Tibial nerve (tissue), 4 donors: ENCODE data around the gene NHERF1. TPM values are rescaled to one million over a fixed set of nuclear protein-coding genes. Genes with fewer than 3 reads are reported as not detected.

ENCODE experiments used
- DNase-seq, 2 donors: peaks; one replicate each; pipeline ENCODE4 v3.0.0-alpha.2; 2019; ENCODE audit warnings: low spot score in 2 of 2
- H3K27ac ChIP-seq, 4 donors: fragments of 200-600 bp; sonication (generic) in 3 of 4; one replicate each; pipeline ENCODE4 v1.5.1; 2017 to 2019; ENCODE audit warnings: mild to moderate bottlenecking in 1 of 4
- H3K27me3 ChIP-seq, 2 donors: fragments of 200-600 bp; sonication (generic) in 1 of 2; one replicate each; pipeline versions ENCODE4 v1.5.1 to v1.6.0; 2017 to 2019
- H3K36me3 ChIP-seq, 3 donors: fragments of 200-600 bp; sonication (generic); one replicate each; pipeline ENCODE4 v1.5.1; 2018 to 2019
- H3K4me1 ChIP-seq, 4 donors: fragments of 200-600 bp; sonication (generic) in 3 of 4; one replicate each; pipeline ENCODE4 v1.5.1; 2017 to 2019
- H3K4me3 ChIP-seq, 4 donors: fragments of 200-600 bp; sonication (generic) in 3 of 4; one replicate each; pipeline ENCODE4 v1.5.1; 2017 to 2019; ENCODE audit warnings: mild to moderate bottlenecking in 1 of 4, moderate library complexity in 1 of 4
- H3K9me3 ChIP-seq, 4 donors: fragments of 200-600 bp; sonication (generic) in 3 of 4; one replicate each; pipeline ENCODE4 v1.5.1; 2017 to 2019
- CTCF ChIP-seq, 5 experiments: fragments of 200-600 bp in 3 of 5; fragments of 450-650 bp in 2 of 5; sonication (generic) in 3 of 5; IDR thresholded peaks; one replicate each; pipeline ENCODE4 v1.5.1; 2016 to 2019; ENCODE audit warnings: antibody characterized with exemption in 5 of 5, mild to moderate bottlenecking in 3 of 5, moderate library complexity in 2 of 5
- EP300 ChIP-seq, 2 donors: sonication (generic); formaldehyde crosslinking; IDR thresholded peaks; one replicate each; pipeline ENCODE4 v1.6.1; 2017; ENCODE audit warnings: antibody characterized with exemption in 2 of 2, mild to moderate bottlenecking in 1 of 2
- POLR2A ChIP-seq, 2 donors: fragments of 450-650 bp; IDR thresholded peaks; one replicate each; pipeline ENCODE4 v1.6.1; 2017; ENCODE audit warnings: antibody characterized with exemption in 2 of 2, mild to moderate bottlenecking in 2 of 2, moderate library complexity in 2 of 2
- WGBS, 2 donors: methylation state at CpG; one replicate each; pipeline ENCODE4 v1.1.5; 2018; 5-methylcytosine and 5-hydroxymethylcytosine counted together
- total RNA-seq, 4 donors: library from RNA; depleted of rRNA; stranded (reverse); fragments of >200 nt; gene quantifications; one replicate each; pipeline ENCODE4 v1.1.0, GENCODE V29; 2016

The NHERF1 gene
- total RNA-seq, 4 donors from 2014 or later = 42.2 to 55.2 (median 53.0) TPM

- TF ChIP-seq EP300 (IDR thresholded peaks at IDR 0.05) (peak; percentile 84 to 93), POLR2A (IDR thresholded peaks at IDR 0.05) (peak; percentile 35 to 62), CTCF (IDR thresholded peaks at IDR 0.05) (peak in 1 of 5 experiments; percentile 52)
- no peaks in the 10 kb centered on the region for H3K27me3 ChIP-seq
- WGBS, 2 donors = 0 to 1% methylated on average over 32 to 33 of the region's 64 CpGs
- peaks cover 0 to 42% (median 27%) of the 10 kb centered on the region in 4 donors for H3K4me1 ChIP-seq
- no peaks in the 10 kb centered on the region for H3K9me3 ChIP-seq
- peak; percentile 94 to 98 for DNase-seq
- peak within 1 kb of the TSS; percentile 46 to 90 (median 83) for H3K27ac ChIP-seq
- H3K4me3 ChIP-seq = peak within 1 kb of the TSS; percentile 76 to 99 (median 83)
- peaks cover 0 to 40% (median 8%) of the 10 kb centered on the region in 3 donors for H3K36me3 ChIP-seq
Observed at GRCh38 chr17:74776044-74776962, 27.9 kb downstream of the NHERF1 start, which contains the start of gene NAT9. TSS of gene NAT9 (minus strand) at chr17:74776345. CDS start at chr17:74775698, 647 bp downstream.

- Histone ChIP-seq H3K4me1 (peaks cover 0 to 42% (median 27%) of the 10 kb centered on the region in 4 donors), H3K27ac (peak overlapping the region in 2 of 4 donors; percentile 77 to 90)
- 30 to 41% methylated on average over 10 of the region's 10 CpGs for WGBS, 2 donors
Observed at GRCh38 chr17:74776990-74777389, 28.6 kb downstream of the NHERF1 start.

GRCh38 chr17:74777901-74778515 is 29.6 kb downstream of the NHERF1 start:
- Histone ChIP-seq H3K9me3 (no peaks in the 10 kb centered on the region), H3K4me1 (peaks cover 0 to 42% (median 27%) of the 10 kb centered on the region in 4 donors), H3K27ac (no peak overlapping the region), H3K27me3 (no peaks in the 10 kb centered on the region), H3K36me3 (peaks cover 0 to 40% (median 0%) of the 10 kb centered on the region in 3 donors), H3K4me3 (no peak overlapping the region)
- WGBS, 2 donors = 72 to 89% methylated on average over 6 of the region's 6 CpGs
- no peak for DNase-seq
- TF ChIP-seq POLR2A (IDR thresholded peaks at IDR 0.05) (no peak), CTCF (IDR thresholded peaks at IDR 0.05) (no peak), EP300 (IDR thresholded peaks at IDR 0.05) (no peak)

More at GRCh38 chr17:74776990-74777389, 28.6 kb downstream of the NHERF1 start:
- no peaks in the 10 kb centered on the region for H3K27me3 ChIP-seq
- H3K36me3 ChIP-seq = peaks cover 0 to 40% (median 8%) of the 10 kb centered on the region in 3 donors
- TF ChIP-seq EP300 (IDR thresholded peaks at IDR 0.05) (no peak), CTCF (IDR thresholded peaks at IDR 0.05) (no peak), POLR2A (IDR thresholded peaks at IDR 0.05) (no peak)
- H3K9me3 ChIP-seq = no peaks in the 10 kb centered on the region
- peak overlapping the region; percentile 76 to 99 (median 83) for H3K4me3 ChIP-seq
- DNase-seq = no peak

- WGBS, 2 donors = 57 to 76% methylated on average over 5 of the region's 5 CpGs
- H3K36me3 ChIP-seq = peaks cover 0 to 33% (median 0%) of the 10 kb centered on the region in 3 donors
- TF ChIP-seq POLR2A (IDR thresholded peaks at IDR 0.05) (no peak), EP300 (IDR thresholded peaks at IDR 0.05) (no peak), CTCF (IDR thresholded peaks at IDR 0.05) (no peak)
Observed at GRCh38 chr17:74778960-74779359, 30.5 kb downstream of the NHERF1 start.

More at GRCh38 chr17:74778960-74779359, 30.5 kb downstream of the NHERF1 start:
- H3K27me3 ChIP-seq = no peaks in the 10 kb centered on the region
- DNase-seq = no peak
- H3K4me3 ChIP-seq = no peak overlapping the region
- H3K9me3 ChIP-seq = no peaks in the 10 kb centered on the region
- H3K27ac ChIP-seq = peak overlapping the region in 2 of 4 donors; percentile 43 to 55
- peaks cover 0 to 37% (median 27%) of the 10 kb centered on the region in 4 donors for H3K4me1 ChIP-seq
